A673 (cell line): Measurements from ENCODE around the gene RPS6KL1. TPM values are rescaled to one million over a fixed set of nuclear protein-coding genes. Genes with fewer than 3 reads are reported as not detected.

Experiments used
- BruUV-seq: library from RNA; stranded (reverse); fragments of 400-500 nt; replicated peaks from 2 replicates; lab custom pipeline; 2021; lab: Mats Ljungman, UMichigan
- CTCF ChIA-PET: fragments of 300-600 bp; sonication (Branson Sonifier 250); formaldehyde crosslinking; loops from one replicate; lab custom pipeline; 2022; ENCODE audit warnings: antibody characterized with exemption; lab: Charles Lee
- POLR2A ChIA-PET: fragments of 300-600 bp; sonication (Branson Sonifier 250); formaldehyde crosslinking; loops from one replicate; lab custom pipeline; 2022; ENCODE audit warnings: antibody characterized with exemption; ENCODE audit not compliant: low non-redundant PET; lab: Charles Lee
- DNase-seq: peaks from one replicate; pipeline ENCODE4 v3.0.0-alpha.2; 2015; ENCODE audit warnings: low spot score
- H3K27ac ChIP-seq: fragments of 200-600 bp; sonication (generic); 2 replicates; pipeline ENCODE4 v1.5.1; 2016; ENCODE audit warnings: mixed run types, low read depth, mild to moderate bottlenecking, mixed read lengths, antibody characterized with exemption, low read length; ENCODE audit not compliant: poor library complexity, severe bottlenecking
- H3K27me3 ChIP-seq: fragments of 200-600 bp; sonication (generic); replicated peaks from 2 replicates; pipeline ENCODE4 v1.6.1; 2017; ENCODE audit warnings: mixed run types, low read depth, mild to moderate bottlenecking, mixed read lengths, antibody characterized with exemption, low read length; ENCODE audit not compliant: insufficient read depth, poor library complexity
- H3K36me3 ChIP-seq: fragments of 200-600 bp; sonication (generic); 2 replicates; pipeline ENCODE4 v1.6.1; 2016; ENCODE audit warnings: mixed run types, mild to moderate bottlenecking, mixed read lengths, antibody characterized with exemption, low read length; ENCODE audit not compliant: insufficient read depth, poor library complexity, severe bottlenecking
- H3K4me1 ChIP-seq: fragments of 200-600 bp; sonication (generic); 2 replicates; pipeline ENCODE4 v1.6.1; 2017; ENCODE audit warnings: mixed run types, mild to moderate bottlenecking, mixed read lengths, antibody characterized with exemption, low read length; ENCODE audit not compliant: insufficient read depth, poor library complexity, severe bottlenecking
- H3K4me3 ChIP-seq: fragments of 200-600 bp; sonication (generic); 2 replicates; pipeline ENCODE4 v1.5.1; 2016; ENCODE audit warnings: low read depth, mixed run types, mild to moderate bottlenecking, mixed read lengths, low read length; ENCODE audit not compliant: poor library complexity, severe bottlenecking
- H3K9me3 ChIP-seq: fragments of 200-600 bp; sonication (generic); 2 replicates; pipeline ENCODE4 v1.6.1; 2016; ENCODE audit warnings: mixed run types, low read depth, mild to moderate bottlenecking, mixed read lengths, antibody characterized with exemption, low read length; ENCODE audit not compliant: poor library complexity, severe bottlenecking
- CTCF ChIP-seq: fragments of 300-800, 200-600 bp; sonication (generic); conservative IDR thresholded peaks from 2 replicates; pipeline ENCODE4 v1.5.1; 2017; ENCODE audit warnings: low read depth, mild to moderate bottlenecking, antibody characterized with exemption, low read length, moderate library complexity, mixed read lengths
- EZH2 ChIP-seq: fragments of 200-600 bp; sonication (generic); IDR thresholded peaks from 2 replicates; pipeline ENCODE4 v1.6.1; 2017; ENCODE audit warnings: borderline replicate concordance, low read depth, mild to moderate bottlenecking, mixed read lengths, antibody characterized with exemption, low read length; ENCODE audit not compliant: poor library complexity, severe bottlenecking
- intact Hi-C: fragments of 100-400 bp; cut with micrococcal nuclease; formaldehyde crosslinking; loops from one replicate; pipeline ENCODE4 v1.10.0; 2022; ENCODE audit not compliant: unreplicated experiment
- total RNA-seq: library from RNA; stranded (reverse); gene quantifications from 2 replicates; pipeline ENCODE4 v1.2.3, GENCODE V29; 2021

RPS6KL1 gene
- total RNA-seq, 1 experiment from 2014 or later, result 0.80 TPM

- intact Hi-C loops, result no loop called here
- Histone ChIP-seq H3K36me3 (peaks cover 16% of the 10 kb centered on the region), H3K4me1 (no peaks in the 10 kb centered on the region), H3K27me3 (no peaks in the 10 kb centered on the region), H3K9me3 (no peaks in the 10 kb centered on the region), H3K27ac (no peak overlapping the region), H3K4me3 (no peak overlapping the region)
- no peak for DNase-seq
- no peak for TF ChIP-seq EZH2
- TF ChIP-seq CTCF, result no peak
- BruUV-seq, result no TSS peak
- CTCF ChIA-PET, result interaction anchor here (0.7 kb wide), 1 partner anchor 180 kb away, joined by 3 read pairs; no protein-coding TSS in a partner anchor
- POLR2A ChIA-PET, result interaction anchor here (0.6 kb wide), 1 partner anchor 187 kb away, joined by 5 read pairs; no protein-coding TSS in a partner anchor
These were observed 14.2 kb downstream of the RPS6KL1 start for GRCh38 chr14:74908861-74909341.

DNA sequence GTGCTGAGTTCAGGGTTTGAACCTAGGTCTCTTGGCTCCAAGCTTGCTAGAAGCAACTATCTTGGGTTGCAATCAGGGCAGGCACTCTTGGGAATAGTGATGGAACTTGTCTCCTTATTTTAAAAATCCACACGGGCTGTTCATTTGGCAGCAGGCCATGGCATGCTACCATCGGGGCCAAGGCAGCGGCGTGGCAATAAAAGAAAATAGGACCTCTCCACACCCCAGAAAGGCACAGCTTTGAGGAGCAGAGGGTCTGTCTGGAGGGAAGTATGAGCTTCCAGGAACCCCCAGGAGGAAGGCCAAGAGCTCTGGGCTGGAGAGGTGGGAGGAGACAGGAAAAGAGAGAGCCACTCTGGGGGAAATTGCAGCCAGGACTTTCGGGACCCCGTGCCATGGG, 15.3 kb downstream of the RPS6KL1 start:
- intact Hi-C loops, result no loop called here
- CTCF ChIA-PET, result interaction anchor here (0.7 to 3.3 kb wide), 3 partner anchors 14 to 215 kb away, joined by 3 to 26 read pairs (median 3); no protein-coding TSS in a partner anchor
- H3K36me3 ChIP-seq, result peaks cover 26% of the 10 kb centered on the region
- DNase-seq, result no peak
- no TSS peak for BruUV-seq
- no peaks in the 10 kb centered on the region for H3K4me1 ChIP-seq
- TF ChIP-seq EZH2, result no peak
- no peak for TF ChIP-seq CTCF
- no peak overlapping the region for H3K4me3 ChIP-seq
- H3K9me3 ChIP-seq, result no peaks in the 10 kb centered on the region
- H3K27me3 ChIP-seq, result no peaks in the 10 kb centered on the region
- H3K27ac ChIP-seq, result no peak overlapping the region
- POLR2A ChIA-PET, result no interaction called here

- TF ChIP-seq CTCF, result peak; percentile 40; the same call in 1 of the 2 replicates
- TF ChIP-seq EZH2, result no peak
- DNase-seq, result no peak
- ChIA-PET POLR2A (no interaction called here), CTCF (interaction anchor here (3.3 kb wide), 1 partner anchor 47 kb away, joined by 26 read pairs; no protein-coding TSS in a partner anchor)
- BruUV-seq, result no TSS peak
- H3K4me1 ChIP-seq, result no peaks in the 10 kb centered on the region
- H3K27ac ChIP-seq, result no peak overlapping the region
- H3K9me3 ChIP-seq, result no peaks in the 10 kb centered on the region
- intact Hi-C loops, result no loop called here
- H3K4me3 ChIP-seq, result no peak overlapping the region
- H3K36me3 ChIP-seq, result peaks cover 33% of the 10 kb centered on the region
- H3K27me3 ChIP-seq, result no peaks in the 10 kb centered on the region
These were observed 16.0 kb downstream of the RPS6KL1 start for GRCh38 chr14:74906925-74907521.
